GM19023 (cell line): ENCODE data around the gene M1AP.

Experiments
- ATAC-seq: cut with Tn5 transposase; IDR thresholded peaks from one replicate; pipeline ENCODE4 v1.9.1; 2021; ENCODE audit warnings: mild to moderate bottlenecking, moderate library complexity; ENCODE audit not compliant: unreplicated experiment

M1AP gene

DNA sequence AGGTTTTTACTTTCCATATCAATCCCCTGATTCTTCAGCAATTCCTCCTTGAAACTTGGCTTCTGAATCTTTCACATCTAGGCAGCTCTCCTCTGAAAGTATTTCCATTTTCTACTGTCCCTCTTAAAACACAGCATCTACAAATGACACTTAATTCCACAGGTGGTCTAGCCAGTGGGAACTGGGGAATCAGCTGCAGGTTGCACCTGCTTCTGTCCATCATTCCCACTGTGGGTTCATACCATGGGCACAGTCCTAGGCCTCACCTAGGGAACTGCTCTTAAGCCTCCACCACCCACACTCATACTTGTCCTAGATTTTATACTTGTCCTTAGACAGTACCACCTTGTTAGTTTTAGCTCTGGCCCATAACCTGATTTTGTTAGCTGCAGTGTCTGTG, 96.6 kb downstream of the M1AP start:
- no peak for ATAC-seq

DNA sequence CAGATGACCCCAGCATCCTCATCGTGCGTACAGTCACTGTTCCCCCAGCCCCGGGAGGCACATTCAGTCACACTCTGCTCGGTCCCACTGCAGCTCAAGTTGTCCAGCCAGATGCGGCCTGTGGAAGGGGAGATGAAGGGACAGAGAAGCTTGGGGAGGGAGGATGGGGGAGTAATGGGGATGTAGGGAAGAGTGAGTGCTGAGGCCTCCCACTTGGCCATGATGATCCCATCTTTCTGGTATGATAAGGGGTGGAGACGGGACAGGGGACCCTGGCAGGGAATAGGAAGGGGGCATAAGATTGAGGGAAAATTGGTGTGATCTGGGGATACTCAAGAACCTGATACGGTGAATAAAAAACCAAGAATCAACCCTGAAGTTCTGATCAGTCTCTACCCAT, 97.9 kb downstream of the M1AP start:
- ATAC-seq, result no peak

DNA sequence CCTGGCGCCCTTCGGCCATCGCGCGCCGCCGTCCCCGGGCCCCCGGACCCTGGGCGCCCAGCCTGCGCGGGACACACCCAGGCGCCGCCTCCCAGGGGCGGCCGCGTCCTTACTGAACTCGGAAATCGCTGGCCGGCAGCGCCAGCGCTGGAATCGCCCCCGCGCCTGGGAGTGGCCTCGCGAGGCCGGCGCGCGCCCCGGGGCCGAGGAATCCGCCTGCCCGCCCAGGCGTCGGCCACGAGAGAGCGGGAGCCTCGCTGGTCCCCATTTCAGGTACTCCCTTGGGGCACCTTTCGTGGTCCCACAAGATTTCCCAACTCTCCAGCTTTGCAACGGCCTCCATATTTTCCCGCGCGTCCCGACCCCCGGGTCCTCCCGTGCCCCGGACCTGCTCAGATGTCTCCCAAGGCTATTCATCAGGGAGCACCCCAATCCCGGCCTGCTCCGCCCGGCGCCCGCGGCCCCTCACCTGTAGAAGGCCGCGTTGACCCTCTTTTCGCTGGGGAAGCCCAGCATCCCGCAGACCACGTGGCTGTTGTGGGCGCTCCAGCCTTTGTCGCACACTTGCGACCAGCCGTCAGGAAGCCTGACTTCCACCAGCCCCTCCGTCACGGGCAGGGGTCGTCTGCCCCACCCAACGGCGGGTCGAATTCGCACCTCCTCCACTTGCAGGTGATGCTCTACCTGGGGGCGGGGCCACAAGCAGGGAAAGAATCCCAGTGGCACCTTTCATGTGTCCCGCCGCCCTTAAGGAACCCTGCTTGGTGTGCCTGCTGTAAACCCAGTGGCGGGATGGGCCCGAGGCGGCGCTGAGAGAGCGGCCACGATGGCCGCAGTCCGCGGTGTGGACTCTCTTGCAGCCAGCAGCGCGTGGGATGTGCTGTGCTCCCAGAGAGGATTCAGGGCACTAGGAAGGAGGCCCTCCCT, 99.0 kb downstream of the M1AP start:
- ATAC-seq, result peak; percentile 38

DNA sequence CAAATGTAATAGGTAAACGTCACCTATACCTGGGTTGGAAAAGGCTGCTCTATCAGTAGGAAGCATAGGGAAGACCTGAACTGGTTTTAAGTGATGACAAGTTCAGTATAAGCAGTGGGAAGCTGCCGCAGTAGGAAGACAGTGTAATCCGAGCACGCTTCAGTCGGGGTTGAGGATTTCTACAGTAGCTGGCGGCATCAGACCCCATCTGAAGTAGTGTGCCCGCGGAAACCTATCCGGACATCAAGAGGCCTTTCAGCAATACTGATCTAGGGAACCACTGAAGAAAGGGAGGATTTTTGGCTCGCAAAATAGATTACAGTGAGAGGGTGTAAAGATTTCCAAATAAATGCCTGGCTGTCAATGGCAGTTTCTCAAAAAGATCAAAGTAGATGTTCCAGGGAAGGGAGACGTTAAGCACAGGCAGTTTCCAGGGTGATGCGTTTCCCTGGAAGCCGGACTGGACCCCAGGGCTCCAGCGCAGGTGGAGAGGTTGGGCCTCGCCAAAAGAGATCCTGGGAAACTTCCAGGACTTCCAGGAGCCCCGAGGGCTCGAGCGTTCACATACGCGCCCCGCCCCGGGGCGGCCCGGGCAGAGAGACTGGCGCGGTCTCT, 99.7 kb downstream of the M1AP start:
- no peak for ATAC-seq

DNA sequence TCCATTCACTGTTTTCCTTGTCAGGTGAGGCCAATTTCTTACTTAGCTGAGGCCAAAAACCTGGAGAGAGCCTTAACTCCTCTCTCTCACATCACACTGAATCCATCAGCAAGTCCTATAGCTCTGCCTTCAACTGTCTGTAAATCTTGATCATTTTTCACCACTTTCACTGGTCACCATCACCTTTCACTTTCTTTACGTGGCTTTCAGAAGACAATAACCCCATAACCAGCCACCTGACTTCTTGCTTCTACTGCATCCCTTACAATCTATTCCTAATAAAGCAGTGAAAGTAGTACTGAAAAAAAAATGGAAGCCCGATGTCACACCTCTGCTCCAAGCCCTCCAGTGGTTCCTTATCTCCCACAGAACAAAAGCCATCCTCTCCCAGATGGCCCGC, 102.1 kb downstream of the M1AP start:
- ATAC-seq, result no peak

DNA sequence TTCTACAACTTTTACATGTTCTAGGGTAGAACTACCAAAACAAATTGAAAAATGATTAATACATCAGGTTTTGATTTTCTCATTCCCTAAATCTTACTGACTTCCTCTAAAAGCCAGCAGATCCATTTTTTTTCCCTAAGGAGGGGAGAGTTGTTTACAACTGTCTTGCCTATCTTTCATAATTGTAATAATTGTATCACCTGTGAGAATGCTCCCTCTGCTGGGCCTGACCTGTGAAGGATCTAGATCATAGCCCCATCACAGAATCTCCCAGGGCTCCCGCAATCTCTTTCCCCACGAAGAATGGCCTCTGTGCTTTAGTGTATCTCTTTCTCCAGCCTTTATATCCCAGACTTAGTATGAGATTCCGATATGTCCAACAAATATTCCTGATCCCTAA, 103.5 kb downstream of the M1AP start:
- ATAC-seq, result no peak

DNA sequence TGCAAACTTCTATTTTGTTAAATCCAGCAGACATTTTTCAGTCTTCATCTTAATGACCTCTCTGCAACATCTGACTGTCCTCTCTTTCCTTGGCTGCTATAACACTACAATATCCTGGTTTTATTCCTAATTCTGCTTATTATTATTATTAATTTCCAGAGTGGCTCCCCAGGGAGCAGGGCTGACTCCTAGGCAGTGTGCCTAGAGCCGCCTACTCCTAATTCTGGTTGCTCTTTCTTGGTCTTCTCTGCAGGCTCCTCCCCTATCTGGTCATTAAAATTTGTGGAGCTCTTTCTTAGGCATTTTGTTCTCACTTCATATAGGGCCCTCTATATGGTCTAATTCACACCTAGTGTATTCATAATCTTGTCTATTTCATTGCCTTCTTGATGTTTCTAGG, 105.2 kb downstream of the M1AP start:
- no peak for ATAC-seq

DNA sequence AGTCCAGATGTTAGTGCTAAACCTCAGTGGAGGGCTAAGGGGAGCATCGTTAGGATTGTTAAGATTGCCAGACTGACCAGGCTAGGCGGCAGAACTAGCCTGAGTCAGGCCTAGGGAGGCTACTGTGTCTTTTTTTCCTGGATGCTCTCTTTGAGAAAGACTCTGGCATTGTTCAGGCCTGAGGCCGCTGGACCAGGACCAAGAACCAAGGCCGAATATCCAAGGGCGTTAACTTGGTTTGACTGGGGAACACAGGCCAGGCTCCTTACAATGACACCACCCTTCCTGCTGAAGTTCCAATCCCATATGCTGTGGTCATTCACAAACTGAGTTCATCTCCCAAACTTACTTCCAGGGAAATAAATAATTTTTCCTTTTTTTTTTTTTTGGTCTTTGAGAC, 107.8 kb downstream of the M1AP start:
- no peak for ATAC-seq

DNA sequence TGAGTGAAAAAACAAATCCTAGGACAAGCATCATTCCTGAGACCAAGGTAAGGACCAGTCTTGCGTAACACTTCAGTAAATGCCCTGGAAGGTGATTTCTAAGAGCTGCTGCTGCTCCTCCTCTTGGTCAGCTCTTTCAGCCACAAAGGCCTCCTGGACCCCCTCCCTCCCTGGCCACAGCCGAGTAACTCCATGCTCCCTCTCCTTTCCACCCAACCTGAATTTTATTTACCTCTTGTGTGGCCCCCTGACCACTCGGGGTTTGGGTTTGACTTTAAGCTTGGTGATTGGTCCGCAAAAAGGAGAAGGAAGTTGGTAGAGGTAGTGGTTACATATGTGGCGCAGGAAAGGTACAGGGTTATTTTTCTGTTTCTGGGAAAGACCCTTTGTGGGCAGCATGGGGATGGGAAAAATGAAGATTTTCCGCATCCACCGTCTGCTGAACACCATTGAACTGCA, 109.2 kb downstream of the M1AP start:
- ATAC-seq, result peak; percentile 49

DNA sequence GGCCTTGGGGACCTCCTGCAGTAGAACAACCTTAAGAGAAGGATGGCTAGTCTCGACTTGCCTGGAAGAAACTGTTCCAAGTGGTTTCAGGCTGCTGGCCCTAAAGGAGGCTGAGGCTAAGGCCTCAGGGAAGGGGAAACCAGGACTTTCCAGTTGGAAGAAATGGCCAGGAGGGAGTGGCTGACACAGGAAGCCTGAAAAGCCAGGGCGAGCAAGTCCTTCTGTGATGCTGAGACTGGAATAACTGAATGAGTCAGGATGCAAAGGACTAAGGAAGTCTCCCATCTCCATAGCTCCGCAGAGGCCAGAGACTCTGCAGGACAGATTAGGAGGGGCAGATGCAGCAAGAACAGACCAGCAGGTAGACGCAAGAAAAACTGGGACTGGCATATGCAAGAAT, 111.0 kb downstream of the M1AP start:
- ATAC-seq, result no peak

DNA sequence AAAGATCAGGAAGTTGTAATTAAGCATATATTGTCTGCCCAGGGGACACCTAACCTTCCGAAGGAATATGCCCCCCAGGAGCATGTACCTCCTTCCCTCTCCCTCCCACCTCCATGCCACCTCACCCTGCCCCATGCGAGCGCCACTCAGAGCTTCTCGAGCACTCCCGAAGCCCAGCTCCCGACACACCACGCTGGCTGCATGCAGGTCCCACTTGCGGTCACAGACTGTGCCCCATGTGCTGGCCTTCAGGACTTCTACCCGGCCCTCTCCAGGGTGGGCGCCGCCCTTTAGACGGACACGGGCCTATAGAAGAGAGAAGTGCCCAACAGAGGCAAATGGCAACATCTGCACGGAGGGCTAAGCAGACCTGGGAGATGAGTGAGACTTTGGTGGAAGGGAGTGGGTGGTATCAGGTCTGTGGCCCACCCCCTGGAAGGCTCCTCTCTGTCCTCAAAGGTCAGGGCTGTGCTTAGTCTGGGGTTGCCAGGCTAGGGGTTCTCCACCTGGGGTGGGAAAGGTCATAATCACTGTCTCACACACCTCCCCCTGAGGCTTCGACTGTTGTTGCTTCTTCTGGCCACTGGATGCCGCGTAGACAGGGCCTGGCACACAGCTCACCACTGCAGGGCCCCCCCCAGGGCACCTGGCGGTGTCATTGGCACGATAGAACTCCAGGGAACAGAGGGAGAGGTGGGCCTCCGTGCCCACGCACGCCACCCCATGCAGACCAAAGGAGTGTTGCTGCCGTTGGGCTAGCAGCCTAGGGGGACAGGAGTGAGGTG, 111.8 kb downstream of the M1AP start:
- ATAC-seq, result no peak

DNA sequence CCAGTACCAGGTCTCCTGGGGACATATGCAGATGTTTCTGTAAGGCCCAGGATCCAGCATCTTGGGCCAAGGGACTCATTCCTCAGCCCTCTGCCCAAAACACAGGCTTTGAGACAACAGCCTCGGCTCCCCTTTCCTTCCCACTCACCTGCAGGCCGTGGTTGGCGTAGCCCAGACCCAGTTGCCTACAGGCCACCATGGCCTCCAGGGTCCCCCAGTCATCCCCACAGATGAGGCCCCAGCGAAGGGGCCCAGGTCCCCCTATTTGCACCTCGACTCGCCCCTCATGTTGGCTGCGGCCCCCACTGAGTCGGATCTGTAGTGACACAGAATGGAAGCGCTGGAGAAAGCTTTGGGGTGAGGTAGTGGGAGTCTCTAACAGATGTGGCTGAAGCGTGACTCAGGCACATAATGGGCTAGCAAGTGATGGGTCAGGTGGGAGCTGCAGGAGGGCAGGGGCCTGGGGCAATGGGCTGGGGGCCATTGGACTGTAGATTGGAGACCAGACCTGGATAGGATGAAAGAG, 112.6 kb downstream of the M1AP start:
- no peak for ATAC-seq

DNA sequence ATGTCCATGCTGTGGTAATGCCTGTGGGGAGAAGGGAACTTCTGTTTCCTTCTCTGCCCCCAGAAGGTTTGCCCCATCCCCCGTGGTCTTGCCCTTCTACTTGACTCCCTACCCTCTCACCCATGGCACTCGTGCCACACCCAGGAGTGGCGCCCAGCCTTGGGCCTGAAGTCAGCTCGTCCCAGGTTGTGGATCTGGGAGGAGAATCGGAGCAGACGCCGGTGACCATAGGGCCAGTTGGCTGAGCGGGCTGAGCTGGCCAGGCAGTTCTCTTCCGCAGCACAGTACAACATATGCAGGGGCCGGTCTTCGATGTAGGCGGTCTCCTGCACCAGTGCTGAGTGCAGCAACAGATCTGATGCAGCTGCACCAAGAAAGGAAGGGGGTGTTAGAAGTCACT, 113.7 kb downstream of the M1AP start:
- no peak for ATAC-seq

DNA sequence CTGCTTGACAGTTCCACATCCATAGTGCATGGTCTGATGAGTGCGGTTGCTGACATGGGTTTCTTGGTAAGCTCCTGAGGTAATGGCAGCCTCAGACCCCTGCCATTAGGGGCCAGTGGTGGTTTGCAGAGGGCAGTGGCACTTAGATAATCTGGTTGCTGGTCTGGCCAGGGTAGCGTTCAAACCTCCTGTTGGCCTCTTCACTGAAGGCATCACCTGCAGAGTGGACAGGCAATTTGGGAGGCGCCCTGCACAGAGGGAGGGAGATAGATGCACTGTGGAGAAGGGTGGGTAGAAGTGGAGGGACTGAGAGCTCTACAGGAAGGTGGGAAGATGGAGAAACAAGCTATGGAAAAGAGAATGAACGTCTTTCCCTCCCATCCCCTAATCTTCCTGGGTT, 114.7 kb downstream of the M1AP start:
- no peak for ATAC-seq

DNA sequence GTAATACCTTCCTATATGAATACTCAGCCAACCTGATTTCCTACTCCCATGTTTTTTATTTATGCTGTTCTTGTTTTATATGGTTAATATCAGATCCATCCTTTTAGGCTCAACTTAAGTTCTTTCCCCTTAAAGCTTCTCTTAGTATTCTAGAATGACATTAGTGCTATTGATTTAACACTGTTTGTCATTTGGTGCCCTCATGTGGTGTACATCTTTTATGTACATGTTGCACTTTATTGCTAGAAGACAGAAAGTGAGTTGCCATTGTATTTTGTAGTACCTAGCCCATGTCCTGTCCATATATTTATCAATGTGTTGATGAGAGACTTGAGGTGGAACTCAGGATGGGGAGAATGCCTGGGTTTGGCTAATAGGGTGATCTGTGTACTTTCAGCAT, 115.9 kb downstream of the M1AP start:
- no peak for ATAC-seq

DNA sequence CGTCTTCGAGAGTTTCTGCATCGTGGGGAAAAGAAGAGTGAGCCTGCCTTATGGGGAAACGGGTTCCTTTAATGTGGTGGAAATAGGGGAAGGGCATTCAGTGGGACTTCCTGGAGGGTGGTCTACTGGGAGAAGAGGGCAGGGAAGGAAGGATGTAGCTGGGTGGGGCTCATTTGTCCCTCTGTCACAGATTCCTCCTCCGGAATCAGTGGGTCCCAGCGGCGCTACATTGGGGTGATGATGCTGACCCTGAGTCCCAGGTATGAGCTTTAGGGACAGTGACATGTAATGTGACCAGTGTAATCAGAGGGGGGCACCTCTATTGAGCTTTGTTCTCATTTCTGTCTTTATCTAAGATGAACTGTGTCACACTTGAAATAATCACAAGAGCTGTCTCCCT, 116.5 kb downstream of the M1AP start:
- no peak for ATAC-seq

DNA sequence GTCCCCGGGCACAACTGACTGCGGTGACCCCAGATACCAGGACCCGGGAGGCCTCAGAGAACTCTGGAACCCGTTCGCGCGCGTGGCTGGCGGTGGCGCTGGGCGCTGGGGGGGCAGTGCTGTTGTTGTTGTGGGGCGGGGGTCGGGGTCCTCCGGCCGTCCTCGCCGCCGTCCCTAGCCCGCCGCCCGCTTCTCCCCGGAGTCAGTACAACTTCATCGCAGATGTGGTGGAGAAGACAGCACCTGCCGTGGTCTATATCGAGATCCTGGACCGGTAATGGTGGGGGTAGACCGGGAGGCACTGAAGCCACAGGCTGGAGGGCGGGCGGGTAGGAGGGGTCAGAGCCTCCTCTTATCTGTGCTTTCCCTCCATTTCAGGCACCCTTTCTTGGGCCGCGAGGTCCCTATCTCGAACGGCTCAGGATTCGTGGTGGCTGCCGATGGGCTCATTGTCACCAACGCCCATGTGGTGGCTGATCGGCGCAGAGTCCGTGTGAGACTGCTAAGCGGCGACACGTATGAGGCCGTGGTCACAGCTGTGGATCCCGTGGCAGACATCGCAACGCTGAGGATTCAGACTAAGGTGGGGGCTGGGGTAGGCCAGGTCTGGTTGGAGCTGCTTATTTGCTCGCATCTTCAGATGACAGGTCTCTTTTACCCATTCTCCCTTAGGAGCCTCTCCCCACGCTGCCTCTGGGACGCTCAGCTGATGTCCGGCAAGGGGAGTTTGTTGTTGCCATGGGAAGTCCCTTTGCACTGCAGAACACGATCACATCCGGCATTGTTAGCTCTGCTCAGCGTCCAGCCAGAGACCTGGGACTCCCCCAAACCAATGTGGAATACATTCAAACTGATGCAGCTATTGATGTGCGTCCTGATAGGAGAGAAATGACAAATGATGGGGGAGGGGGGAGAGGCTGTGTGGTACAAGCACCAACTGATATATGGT, 117.6 kb downstream of the M1AP start:
- peak; percentile 34 for ATAC-seq

DNA sequence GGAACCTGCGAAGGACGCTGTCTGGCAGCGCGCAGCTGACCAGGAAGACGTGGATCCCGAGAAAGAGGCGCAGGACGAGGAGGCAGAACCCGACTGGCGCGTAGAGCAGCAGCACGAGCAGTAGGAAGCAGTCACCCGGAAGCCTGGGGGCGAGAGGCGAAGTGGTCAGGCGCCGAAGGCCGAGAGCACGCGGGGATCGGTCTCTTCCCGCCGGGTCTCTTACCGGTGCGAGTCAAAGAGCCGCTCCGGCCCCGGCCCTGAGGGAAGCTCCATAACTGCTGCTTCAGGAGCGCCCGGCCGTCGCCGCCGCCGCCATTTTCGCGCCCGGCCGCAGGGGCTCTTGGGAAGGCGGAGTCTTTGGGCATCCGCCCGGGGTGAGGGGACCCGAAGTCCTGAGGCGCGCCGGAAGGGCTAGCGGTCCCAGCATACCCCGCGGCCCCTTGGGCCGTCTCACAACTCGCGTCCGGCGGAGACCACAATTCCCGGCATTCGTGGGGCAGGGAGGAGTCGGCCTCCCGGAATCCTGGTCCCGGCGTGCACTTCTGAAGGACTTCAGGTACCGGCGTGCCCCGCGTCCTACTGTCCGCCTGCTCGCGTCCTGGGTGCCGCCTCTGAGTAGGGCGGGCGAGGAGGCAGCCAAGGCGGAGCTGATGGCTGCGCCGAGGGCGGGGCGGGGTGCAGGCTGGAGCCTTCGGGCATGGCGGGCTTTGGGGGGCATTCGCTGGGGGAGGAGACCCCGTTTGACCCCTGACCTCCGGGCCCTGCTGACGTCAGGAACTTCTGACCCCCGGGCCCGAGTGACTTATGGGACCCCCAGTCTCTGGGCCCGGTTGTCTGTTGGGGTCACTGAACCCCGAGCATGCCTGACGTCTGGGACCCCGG, 118.5 kb downstream of the M1AP start, which contains the start of the genes AUP1 and HTRA2:
TSS of gene AUP1 (minus strand) at position 350 of the 882 bp plus-strand sequence. CDS start at position 273, 77 bp downstream.
TSS of gene HTRA2 (plus strand) at position 577 of the 882 bp plus-strand sequence. CDS start at position 651, 74 bp downstream.
- peak; percentile 80 for ATAC-seq
